GM18508 (cell line): ENCODE data around the gene PRKCB.

ENCODE experiments used
- ATAC-seq: cut with Tn5 transposase; IDR thresholded peaks from one replicate; pipeline ENCODE4 v1.9.1; 2021; ENCODE audit warnings: moderate number of reproducible peaks; ENCODE audit not compliant: insufficient read depth, unreplicated experiment

Gene PRKCB

DNA sequence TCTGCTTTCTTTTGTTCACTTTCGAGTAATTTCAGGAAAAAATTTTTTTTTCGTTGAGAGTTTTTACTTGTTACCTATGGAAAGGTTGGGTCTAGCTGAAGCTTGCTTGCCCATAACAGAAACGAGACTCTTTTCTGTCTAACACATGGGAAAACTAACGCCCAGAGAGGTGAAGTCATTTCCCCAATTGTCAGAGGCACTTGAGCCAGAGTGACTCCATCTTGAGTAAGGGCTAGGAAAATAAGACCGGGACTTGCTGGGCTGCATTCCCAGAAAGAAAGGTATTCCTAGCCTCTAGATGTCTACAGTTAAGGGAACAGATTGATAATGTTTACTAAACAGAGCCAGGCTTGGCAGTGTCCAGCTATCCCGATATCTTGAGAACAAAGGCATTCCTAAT lies 26.8 kb downstream of the PRKCB start:
- ATAC-seq: no peak

GRCh38 chr16:23863511-23864422 lies 28.0 kb downstream of the PRKCB start:
- peak; percentile 46 for ATAC-seq

DNA sequence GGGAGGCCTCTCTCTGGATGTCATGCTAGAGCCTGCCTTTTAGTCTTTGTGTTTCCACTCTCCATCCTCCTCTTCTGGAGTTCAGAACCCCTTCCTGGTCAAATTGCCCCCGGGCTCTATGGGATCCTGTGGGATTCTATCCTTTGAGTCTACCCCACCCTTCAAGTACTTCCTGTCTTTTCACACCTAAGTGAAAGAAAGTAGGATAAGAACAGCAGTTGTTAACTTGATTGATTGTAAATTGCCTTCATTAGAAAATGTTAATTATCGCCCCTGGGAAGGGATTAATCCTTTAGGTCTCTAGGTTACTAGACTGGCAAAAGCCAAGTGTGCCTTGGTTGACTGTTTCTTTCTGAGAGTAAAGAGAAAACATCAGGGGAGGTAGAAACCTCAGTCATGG lies 30.1 kb downstream of the PRKCB start:
- ATAC-seq: no peak

DNA sequence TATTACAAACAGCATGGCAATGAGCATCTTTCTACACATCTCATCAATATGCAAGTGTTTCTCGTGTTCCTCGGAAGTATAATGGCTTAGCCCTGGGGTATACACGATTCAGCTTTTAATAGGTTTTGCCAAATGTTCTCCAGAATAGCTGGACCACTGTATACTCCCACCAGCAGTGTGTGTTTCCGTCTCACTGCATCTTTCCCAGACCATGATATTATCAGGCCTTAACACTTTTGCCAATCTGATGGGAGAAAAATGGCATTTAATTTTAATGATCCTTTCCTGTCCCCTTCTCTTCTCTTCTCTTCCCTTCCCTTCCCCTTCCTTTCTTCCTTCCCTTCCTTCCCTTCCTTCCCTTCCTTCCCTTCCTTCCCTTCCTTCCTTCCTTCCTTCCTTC lies 30.8 kb downstream of the PRKCB start:
- no peak for ATAC-seq

DNA sequence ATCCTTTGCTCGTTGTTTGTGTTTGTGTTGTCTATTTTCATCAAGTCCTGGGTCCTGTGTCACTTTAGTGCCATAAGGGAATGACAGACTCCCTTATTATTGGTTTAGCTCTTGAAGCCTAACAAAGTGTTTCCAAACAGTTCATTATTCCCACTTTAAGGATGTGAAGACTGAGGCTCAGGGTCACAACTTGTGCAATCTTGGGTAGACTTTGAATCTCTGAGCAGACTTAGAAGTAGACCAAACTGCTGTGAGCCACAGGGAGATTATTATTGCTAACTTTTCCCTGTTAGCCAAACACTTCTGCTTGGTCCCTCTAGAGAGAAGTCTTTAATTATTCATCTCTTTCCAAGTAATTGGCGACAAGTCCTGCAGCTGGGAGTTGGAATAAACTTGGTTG lies 31.8 kb downstream of the PRKCB start:
- no peak for ATAC-seq

- ATAC-seq: no peak
Measured at GRCh38 chr16:23868136-23868535, 32.4 kb downstream of the PRKCB start.

DNA sequence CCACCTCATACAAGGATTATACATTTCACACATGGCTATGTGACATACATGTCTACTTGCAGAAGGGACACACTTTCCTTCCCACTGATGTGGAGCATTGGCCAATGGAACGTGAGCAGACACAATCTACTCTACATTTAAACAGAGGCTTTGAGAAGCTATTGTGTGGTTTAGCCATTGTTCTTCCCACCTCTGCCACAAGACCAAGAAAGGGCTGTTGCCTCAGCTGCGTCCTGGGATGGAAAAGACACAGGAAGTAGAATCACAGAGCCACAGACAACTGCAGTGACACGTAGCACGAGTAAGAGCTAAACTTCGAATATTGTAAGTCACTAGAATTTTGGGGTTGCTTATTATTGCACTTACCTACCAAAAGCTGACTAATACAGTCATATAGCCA lies 33.3 kb downstream of the PRKCB start:
- ATAC-seq: no peak

GRCh38 chr16:23871924-23872323 lies 36.1 kb downstream of the PRKCB start:
- no peak for ATAC-seq

- no peak for ATAC-seq
Measured at GRCh38 chr16:23874613-23875294, 39.0 kb downstream of the PRKCB start.

GRCh38 chr16:23876256-23876896 lies 40.6 kb downstream of the PRKCB start:
- ATAC-seq: no peak

DNA sequence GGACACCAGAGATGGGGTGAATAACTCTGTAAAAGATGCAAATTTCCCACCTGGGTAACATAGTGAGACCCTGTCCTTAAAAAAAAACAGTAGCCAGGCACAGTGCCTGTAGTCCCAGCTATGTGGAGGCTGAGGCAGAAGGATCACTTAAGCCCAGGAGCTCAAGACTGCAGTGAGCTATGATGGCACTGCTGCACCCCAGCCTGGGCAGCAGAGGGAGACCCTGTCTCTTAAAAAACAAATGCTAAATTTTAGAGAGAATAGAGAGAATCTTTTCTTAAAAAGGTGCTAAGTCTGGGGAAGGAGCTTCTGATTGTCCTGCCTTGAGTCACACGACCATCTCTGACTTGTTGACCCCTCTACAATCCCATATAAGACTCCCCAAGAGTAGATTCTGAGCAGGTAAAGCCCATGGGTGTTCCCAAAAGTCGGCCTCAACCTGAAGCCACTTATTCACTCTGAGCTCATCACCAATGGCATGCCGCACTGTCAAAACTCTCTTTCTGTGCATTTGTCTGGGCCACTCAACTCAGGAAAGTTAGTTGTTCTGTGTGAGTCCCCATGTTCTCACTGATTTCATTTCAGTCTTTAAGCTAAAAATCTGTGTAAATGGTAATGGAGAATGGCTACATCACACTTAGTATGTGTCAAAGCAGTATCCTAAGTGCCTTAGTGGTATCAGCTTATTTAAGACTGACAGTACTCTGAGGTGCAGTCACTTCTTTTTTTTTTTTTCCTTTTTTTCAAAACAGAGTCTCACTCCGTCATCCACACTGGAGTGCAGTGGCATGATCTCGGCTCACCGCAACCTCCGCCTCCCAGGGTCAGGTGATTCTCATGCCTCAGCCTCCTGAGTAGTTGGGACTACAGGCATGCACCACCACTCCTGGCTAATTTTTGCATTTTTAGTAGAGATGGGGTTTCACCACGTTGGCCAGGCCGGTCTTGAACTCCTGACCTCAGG lies 41.6 kb downstream of the PRKCB start:
- no peak for ATAC-seq

GRCh38 chr16:23879735-23880373 lies 44.1 kb downstream of the PRKCB start:
- ATAC-seq: no peak

GRCh38 chr16:23889189-23889588 lies 53.4 kb downstream of the PRKCB start:
- ATAC-seq: no peak

DNA sequence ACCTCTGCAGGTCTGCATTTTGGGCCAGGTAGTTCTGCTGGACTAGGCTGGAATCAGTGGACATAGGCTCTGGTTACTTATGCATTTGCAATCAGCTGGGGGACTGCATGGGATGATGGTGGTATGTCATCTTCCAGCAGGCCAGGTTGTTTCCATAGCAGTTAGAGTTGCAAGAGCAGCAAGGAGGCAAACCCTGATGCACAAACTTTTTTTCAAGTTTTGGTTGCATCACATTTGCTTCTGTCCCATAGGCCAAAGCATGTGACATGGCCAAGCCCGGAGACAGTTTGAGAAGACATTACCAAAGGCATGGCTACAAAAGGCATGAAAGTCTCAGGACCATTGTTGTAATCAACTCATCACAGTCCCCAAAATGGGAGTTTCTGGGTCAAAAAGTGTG lies 58.2 kb downstream of the PRKCB start:
- no peak for ATAC-seq

- no peak for ATAC-seq
Measured at GRCh38 chr16:23895052-23895451, 59.3 kb downstream of the PRKCB start.

DNA sequence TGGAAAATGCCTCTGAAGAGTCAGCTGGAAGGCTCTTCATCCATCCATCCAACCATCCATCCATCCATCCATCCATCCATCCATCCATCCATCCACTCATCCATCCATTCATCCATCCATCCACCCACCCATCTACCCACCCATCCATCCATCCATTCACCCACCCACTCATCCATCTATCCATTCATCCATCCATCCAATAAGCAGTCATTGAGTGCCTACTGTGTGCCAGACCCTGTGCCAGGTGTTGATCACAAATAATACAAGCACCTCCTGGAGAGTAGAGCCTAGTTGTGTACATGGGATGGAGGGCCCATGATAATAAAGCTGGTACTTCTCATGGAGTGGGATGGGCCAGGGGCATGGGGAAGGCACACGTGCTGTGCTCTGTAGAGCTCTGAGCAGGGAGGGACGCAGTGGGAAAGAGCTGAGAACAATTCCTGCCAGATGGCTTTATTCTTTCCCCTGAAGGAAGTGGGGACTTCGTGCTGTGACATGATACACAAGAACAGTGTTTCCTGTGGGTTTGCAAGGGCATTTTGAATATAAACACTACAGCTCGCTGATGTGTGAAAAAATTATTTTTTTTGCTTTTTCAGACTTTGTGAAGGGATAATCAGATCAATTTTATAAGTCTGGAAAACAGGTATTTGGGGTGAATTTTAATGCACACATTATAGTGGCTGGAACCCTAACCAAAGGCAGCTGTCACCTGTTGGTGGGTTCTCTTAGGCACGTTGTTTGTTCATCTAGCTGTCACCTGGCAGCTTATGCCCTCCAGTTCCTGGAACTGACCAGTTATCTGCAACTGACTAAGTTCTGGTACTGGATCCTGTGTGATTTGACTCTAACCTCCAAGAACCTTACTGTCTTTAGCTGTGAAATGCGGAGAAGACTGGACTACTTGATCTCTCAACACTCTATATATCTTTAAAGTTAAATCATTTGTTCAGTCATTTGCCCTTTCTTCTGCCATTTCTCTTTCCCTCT lies 61.3 kb downstream of the PRKCB start:
- no peak for ATAC-seq

DNA sequence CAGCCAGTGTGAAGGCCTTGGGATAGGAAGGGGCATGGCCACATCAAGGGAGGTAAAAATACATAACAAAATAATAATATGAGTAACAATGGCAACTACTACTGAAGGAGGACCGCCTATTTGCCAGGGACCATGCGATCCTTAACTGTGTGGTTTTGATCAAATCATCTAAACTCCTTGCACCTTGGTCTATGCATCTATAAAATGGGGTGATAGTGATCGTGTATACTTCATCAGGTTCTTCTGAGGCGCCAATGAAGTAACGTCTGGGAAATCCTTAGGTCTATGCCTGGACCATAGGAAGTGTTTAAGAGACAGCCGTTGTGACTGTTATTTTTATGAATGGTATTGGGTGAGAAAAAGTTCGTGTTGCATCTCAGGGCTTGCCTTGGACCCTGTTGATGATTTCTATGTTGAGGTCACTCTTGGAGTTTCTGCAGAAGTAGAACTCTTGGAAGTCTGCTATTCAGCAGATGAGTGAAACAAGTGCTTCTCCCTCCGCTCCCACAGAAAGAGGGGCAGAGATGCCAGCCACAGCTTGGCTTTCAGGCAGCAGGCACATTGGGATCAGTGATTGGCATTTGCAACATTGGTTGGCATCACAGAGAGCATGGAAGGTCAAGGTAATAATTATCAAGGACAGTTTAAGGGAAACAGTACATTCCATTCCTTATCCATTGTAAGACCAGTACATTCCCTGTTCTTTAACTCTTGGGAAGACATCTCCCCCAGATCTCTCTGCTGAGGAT lies 63.1 kb downstream of the PRKCB start:
- no peak for ATAC-seq

- ATAC-seq: no peak
Measured at GRCh38 chr16:23899869-23900268, 64.1 kb downstream of the PRKCB start.
